Stimulated activated CD4-positive, alpha-beta T cell treated with anti-CD3 and anti-CD28 coated beads, Interleukin-4, amount 100 ng/mL, for 24 hours (primary cell): ENCODE data around the gene UBA7.
"Not testable (repeated sequence)": the region's sequence is repeated elsewhere in the genome, so short reads cannot be mapped to it uniquely, and the experiment has no call there.

Experiments
- DNase-seq: peaks from one replicate; pipeline ENCODE4 v3.0.0-alpha.2; 2020

The UBA7 gene

GRCh38 chr3:49781415-49782199, 32.1 kb downstream of the UBA7 start:
- DNase-seq: no peak

DNA sequence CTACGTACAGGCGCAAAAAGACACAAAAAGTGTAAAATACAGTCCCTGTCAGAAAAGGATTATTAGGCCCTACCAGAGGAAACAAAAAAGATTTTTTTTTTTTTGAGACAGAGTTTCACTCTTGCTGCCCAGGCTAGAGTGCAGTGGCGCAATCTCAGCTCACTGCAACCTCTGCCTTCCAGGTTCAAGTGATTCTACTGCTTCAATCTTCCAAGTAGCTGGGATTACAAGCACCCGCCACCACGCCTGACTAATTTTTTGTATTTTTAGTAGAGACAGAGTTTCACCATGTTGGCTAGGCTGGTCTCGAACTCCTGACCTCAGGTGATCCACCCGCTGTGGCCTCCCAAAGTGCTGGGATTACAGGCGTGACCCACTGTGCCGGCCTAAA, 32.8 kb downstream of the UBA7 start:
- not testable (repeated sequence) for DNase-seq

GRCh38 chr3:49780080-49780974, 33.4 kb downstream of the UBA7 start:
- no peak for DNase-seq

DNA sequence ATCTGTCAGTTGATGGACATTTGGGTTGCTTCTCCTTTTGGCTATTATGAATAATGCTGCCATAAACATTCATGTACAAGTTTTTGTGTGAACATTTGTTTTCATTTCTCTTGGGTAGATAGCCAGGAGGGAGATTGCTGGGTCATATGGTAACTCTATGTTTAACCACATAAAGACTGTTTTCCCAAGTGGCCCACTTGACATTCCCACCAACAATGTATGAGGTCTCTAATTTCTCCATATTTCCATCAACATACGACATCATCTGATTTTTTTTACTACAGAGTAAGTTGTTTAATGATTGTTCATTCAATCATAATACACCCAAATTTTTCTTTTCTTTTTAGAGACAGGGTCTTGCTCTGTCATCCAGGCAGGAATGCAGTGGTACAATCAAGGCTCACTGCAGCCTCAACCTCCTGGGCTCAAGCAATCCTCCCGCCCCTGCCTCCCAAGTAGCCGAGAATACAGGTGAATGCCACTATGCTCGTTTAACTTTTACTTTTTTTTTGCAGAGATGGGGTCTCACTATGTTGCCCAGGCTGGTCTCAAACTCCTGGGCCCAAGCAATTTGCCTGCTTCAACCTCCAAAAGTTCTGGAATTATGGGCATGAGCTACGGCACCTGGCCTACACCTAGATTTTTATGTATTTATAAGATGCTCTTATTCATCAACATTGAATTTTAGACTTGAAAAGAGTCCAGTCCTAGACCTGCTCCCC, 34.2 kb downstream of the UBA7 start:
- DNase-seq: no peak

- DNase-seq: not testable (repeated sequence)
These were observed 37.7 kb downstream of the UBA7 start for GRCh38 chr3:49776101-49776500.

DNA sequence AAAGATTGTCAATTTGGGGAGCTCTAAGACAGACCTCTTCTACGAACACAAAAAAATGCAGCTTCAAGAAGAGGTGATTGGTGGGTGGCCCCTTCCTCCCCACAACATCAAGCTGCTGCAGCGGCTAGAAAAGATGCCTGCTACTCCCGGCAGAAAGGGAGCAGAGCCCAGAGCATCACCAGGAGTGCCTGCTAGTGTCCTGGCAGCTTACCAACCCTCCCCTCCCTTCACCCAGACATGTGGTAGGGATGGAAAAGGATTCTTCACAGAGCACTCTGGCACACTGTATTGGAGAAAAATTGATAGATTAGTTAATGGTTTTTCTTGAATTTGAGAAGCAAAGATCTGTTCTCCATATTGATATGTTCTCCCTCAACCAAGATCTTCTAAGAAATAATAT, 38.2 kb downstream of the UBA7 start:
- DNase-seq: no peak

DNA sequence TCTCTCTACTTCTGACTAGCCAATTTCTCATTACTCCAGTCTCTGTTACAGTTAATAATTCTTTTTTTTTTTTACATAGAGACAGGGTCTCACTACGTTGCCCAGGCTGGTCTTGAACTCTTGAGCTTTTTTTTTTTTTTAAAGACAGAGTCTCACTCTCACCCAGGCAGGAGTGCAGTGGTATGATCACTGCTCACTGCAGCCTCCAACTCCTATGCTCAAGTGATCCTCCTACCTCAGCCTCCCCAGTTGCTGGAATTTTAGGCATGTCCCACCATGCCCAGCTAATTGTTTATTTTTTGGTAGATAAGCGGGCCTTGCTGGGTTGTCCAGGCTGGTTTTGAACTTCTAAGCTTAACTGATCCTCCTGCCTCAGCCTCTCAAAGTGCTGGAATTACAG, 41.0 kb downstream of the UBA7 start:
- DNase-seq: no peak

GRCh38 chr3:49771340-49771938, 42.3 kb downstream of the UBA7 start:
- no peak for DNase-seq

GRCh38 chr3:49769926-49770325, 43.8 kb downstream of the UBA7 start:
- no peak for DNase-seq

DNA sequence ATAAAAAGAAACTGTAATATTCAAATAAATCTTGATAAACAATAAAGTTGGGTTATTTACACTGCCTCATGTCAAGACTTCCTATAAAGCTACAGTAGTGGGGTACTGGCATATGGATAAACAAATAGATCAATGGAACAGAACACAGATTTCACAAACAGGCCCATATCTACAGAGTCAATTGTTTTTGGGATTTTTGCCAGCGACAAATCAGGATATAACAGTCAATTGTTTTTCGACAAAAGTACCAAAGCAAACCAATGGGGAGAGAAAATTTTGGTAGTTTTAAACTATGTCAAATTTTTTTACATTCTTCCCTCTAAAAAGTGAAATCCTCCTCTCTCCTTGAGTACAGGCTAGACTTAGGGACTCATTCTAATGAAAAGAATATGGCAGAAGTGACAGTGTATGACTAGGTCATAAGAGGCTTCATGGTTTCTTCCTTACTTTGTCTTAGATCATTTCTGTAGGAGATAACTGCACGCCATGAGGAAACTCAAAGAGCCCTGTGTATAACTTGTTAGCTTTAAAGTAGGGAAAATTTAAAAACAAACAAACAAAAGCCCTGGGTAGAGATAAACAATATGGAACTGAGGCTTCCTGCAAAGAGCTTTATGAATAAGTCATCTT, 44.4 kb downstream of the UBA7 start:
- DNase-seq: no peak

- DNase-seq: no peak
These were observed 49.8 kb downstream of the UBA7 start for GRCh38 chr3:49763981-49764380.

DNA sequence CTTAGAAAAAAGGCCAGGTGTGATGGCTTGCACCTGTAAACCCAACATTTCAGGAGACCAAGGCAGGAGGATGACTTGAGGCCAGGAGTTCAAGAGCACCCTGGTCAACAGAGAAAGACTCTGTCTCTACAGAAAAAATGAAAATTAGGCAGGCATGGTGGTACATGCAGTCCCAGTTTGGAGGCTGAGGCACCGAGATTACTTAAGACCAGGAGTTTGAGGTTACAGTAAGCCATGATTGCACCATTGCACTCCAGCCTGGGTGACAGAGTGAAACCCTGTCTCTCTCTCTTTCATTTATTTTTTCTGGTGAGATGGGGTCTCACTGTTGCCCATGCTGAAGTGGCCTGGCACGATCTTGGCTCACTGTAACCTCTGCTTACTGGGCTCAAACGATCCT, 52.1 kb downstream of the UBA7 start:
- DNase-seq: no peak

DNA sequence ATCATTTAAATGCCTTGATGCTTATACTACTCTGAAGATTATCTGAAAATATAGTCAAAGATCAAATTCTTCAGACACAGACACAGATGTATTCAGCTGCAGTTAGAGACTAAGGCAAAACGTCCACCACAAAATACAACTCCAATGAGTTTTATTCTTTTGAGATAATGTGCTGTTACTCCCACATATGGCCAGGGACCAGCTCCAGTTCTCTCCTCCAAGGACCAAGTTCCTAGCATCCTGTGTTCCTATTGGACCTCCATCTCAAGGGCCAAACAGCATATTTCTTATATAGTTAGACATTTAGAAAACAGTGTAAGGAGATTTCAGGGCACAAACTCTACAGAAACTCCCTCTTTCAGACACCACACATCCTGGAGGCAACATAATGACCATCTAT, 54.5 kb downstream of the UBA7 start:
- no peak for DNase-seq

DNA sequence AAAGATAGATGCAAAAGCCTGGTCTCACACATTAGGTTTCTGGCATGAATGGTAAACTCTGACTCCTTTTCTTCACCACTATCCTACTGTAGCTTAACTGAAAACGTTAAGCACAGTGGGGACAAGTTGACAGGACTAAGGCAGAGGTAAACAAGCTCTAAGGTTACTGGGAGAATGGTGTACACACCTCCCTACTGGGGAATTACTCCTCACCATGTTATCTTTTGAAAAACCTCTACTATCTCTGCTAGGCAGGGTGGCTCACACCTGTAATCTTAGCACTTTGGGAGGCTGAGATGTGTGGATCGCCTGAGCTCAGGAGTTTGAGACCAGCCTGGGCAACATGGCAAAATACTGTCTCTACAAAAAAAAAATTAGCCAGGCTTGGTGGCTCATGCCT, 56.6 kb downstream of the UBA7 start:
- DNase-seq: no peak

DNA sequence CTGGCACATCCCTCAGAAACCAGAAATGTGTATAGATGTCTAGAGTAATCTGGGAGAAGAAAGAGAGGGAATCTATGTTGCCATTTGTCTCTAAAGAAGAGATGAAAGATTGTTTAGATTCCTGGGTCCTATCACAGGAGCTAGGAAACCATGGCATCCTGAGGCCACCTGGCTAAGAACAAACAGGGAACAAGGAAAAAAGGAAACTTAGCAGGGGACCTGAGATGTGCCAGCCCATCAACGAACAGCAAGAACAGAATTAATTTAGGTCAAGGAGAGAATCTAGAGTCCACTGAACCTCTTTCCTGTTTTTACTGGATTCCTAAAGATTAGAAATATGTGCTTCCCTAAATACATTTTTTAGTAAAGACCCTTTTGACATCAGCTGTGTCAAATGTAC, 57.7 kb downstream of the UBA7 start:
- no peak for DNase-seq
